ENCODE measurements around the gene POLE3. TPM values are rescaled to one million over a fixed set of nuclear protein-coding genes. Genes with fewer than 3 reads are reported as not detected.
"Not testable (repeated sequence)": the region's sequence is repeated elsewhere in the genome, so short reads cannot be mapped to it uniquely, and the experiment has no call there.

The POLE3 gene
- total RNA-seq, 4 donors from 2014 or later, result 20.9 to 39.1 (median 27.1) TPM

DNA sequence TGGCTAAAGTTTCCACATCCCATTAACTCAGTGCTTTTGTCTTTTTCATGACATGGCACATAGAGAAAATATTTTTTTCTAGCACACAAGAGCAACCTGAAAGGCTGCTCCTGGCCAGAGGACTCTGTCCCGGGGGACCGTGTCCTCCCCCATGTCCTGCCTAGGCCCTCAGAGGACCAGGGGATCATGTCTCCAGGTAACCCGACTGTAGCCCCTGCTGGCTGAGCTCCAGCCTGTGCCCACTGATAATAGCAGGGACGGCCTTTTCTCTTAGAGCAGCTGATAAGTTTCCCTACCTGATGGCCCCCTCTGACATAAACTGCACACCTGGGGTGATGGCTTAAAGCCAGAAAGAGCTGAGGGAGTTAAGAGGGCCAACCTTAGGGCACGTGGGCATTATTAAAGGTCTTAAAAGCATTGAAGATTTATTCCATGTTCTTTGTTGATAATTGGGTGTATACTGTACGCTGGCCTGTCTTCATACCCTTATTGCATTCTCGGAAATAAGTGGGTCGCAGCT, 39.6 kb downstream of the POLE3 start:
- TF ChIP-seq, protein P1, sequence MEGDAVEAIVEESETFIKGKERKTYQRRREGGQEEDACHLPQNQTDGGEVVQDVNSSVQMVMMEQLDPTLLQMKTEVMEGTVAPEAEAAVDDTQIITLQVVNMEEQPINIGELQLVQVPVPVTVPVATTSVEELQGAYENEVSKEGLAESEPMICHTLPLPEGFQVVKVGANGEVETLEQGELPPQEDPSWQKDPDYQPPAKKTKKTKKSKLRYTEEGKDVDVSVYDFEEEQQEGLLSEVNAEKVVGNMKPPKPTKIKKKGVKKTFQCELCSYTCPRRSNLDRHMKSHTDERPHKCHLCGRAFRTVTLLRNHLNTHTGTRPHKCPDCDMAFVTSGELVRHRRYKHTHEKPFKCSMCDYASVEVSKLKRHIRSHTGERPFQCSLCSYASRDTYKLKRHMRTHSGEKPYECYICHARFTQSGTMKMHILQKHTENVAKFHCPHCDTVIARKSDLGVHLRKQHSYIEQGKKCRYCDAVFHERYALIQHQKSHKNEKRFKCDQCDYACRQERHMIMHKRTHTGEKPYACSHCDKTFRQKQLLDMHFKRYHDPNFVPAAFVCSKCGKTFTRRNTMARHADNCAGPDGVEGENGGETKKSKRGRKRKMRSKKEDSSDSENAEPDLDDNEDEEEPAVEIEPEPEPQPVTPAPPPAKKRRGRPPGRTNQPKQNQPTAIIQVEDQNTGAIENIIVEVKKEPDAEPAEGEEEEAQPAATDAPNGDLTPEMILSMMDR (IDR thresholded peaks at IDR 0.05), result no peak
- TF ChIP-seq POLR2A (IDR thresholded peaks at IDR 0.05), result no peak
- intact Hi-C loops (cut with DNase I; ENCODE audit: low total_unique reads), result no loop called here
- no peak overlapping the region for H3K4me3 ChIP-seq (ENCODE audit: low read depth, poor library complexity, severe bottlenecking)
- DNase-seq (ENCODE audit: low spot score in 2 of 2), result no peak
- 65 to 74% methylated on average over 8 of the region's 8 CpGs for WGBS, 2 donors

DNA sequence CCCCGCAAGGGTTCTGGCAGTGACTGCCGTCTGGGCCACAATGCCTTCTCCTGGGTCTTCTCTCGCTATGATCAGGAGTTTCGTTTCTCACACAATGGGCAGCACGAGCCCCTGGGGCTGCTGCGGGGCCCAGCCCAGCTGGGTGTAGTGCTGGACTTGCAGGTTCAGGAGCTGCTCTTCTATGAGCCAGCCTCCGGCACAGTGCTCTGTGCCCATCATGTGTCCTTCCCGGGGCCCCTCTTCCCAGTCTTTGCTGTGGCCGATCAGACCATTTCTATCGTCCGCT, 40.7 kb downstream of the POLE3 start:
- 81 to 87% methylated on average over 11 of the region's 11 CpGs for WGBS, 2 donors
- no peak for DNase-seq (ENCODE audit: low spot score in 2 of 2)
- intact Hi-C loops (cut with DNase I; ENCODE audit: low total_unique reads), result no loop called here
- TF ChIP-seq, protein P1 (IDR thresholded peaks at IDR 0.05), result no peak
- TF ChIP-seq POLR2A (IDR thresholded peaks at IDR 0.05), result no peak
- no peak overlapping the region for H3K4me3 ChIP-seq (ENCODE audit: low read depth, poor library complexity, severe bottlenecking)

DNA sequence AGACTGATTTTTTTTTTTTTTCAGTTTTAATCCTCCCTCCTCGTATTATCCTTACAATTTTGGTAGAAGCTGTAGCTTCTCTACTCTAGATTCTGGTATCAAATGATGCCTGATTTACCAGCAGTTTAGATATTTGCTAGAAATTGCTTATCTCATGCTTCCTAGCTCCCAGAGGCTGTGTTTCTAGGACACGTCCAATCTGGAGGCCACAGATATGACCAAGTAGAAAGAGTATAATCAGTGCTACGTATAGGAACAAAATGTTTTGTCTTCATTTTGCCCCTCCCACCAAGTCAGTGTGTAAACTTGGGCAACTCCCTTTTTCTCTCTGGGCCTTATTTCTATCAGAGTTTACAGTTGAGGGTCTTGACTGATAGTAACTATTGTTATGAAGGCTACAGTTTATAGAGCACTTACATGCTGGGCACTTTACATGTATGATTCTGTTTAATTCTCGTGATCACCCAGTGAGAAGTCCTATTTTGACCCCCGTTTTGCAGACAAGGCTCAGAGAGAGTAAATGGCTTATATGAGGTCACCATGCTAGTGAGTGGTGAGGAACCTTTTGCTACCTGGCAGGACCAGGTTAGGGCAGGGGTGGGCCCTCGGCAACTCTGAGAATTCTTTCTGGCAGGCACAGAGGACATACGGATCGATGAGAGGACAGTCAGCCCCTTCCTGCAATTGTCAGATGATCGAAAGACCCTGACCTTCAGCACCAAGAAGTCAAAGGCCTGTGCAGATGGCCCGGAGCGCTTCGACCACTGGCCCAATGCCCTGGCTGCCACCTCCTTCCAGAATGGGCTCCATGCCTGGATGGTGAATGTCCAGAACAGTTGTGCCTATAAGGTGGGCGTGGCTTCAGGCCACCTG, 41.3 kb downstream of the POLE3 start:
- TF ChIP-seq, protein P1 (IDR thresholded peaks at IDR 0.05), result no peak
- TF ChIP-seq POLR2A (IDR thresholded peaks at IDR 0.05), result no peak
- no peak for DNase-seq (ENCODE audit: low spot score in 2 of 2)
- H3K4me3 ChIP-seq (ENCODE audit: low read depth, poor library complexity, severe bottlenecking), result no peak overlapping the region
- WGBS, 2 donors, result 72 to 79% methylated on average over 13 of the region's 13 CpGs
- intact Hi-C loops (cut with DNase I; ENCODE audit: low total_unique reads), result no loop called here

DNA sequence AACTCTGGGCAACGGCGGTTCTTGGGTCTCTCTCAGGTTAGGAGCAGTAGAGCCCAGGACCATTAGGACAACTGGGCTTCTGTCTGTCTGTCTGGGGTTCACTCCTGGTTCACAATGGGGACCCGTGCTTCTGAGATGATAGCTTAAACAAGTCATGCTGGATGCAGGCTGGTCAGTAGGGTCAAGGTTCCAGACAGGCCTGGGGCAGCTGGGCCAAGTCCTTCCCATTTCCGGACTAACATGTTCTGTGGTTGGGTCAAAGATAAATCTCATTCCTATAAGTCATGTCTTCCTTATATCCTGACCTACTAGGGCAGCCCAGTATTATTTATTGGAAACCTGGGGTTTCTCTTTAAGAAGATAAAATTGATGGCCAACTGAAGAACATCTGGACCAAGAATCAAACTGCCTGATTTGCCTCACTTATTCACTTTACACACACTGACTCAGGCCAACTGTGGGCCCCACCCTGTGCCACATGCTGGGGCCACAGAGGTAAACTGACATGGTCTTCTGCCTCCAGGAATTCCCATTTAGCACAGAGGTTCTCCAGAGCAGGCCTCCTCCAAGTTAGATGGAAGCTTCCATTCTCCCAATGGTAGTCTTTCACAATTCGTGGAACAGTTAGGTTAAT, 42.0 kb downstream of the POLE3 start:
- TF ChIP-seq POLR2A (IDR thresholded peaks at IDR 0.05), result no peak
- TF ChIP-seq, protein P1 (IDR thresholded peaks at IDR 0.05), result no peak
- no peak for DNase-seq (ENCODE audit: low spot score in 2 of 2)
- intact Hi-C loops (cut with DNase I; ENCODE audit: low total_unique reads), result no loop called here
- H3K4me3 ChIP-seq (ENCODE audit: low read depth, poor library complexity, severe bottlenecking), result no peak overlapping the region
- WGBS, 2 donors, result 90 to 94% methylated on average over 5 of the region's 5 CpGs

DNA sequence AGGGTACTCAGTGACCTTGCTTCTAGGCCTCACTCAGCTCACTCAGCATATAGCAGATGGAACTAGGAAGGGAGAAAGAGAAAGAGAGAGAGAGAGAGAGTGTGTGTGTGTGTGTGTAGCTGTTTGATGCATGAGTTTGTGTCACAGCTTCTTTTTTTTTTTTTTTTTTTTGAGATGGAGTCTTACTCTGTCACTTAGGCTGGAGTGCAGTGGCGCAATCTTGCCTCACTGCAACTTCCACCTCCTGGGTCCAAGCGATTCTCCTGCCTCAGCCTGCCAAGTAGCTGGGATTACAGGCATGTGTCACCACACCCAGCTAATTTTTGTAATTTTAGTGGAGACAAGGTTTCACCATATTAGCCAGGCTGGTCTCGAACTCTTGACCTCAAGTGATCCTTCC, 44.8 kb downstream of the POLE3 start:
- 50 to 65% methylated on average over 3 of the region's 3 CpGs for WGBS, 2 donors
- H3K4me3 ChIP-seq (ENCODE audit: low read depth, poor library complexity, severe bottlenecking); DNase-seq (ENCODE audit: low spot score in 2 of 2); intact Hi-C loops (cut with DNase I; ENCODE audit: low total_unique reads): not testable (repeated sequence)

DNA sequence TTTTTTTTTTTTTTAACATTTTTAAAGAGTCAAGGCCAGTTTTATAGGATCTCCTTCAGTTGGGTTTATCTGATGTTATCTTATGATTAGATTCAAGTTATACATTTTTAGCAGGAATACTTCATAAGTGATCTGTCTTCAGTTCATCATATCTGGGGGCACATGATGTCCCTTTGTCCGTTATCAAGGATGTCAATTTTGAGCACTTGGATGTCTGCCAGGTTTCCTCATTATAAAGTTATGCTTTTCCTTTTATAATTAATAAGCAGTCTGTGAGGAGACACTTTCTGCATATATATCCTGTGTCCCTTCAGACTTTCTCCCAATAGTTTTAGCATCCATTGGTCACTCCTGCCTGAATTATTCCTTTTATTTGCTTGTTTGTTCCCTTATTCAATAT, 45.5 kb downstream of the POLE3 start:
- no peak for TF ChIP-seq POLR2A (IDR thresholded peaks at IDR 0.05)
- TF ChIP-seq, protein P1 (IDR thresholded peaks at IDR 0.05), result no peak
- intact Hi-C loops (cut with DNase I; ENCODE audit: low total_unique reads), result no loop called here
- DNase-seq (ENCODE audit: low spot score in 2 of 2), result no peak
- WGBS, 2 donors, result 58 to 59% methylated on average over 1 of the region's 1 CpG
- no peak overlapping the region for H3K4me3 ChIP-seq (ENCODE audit: low read depth, poor library complexity, severe bottlenecking)

Data from lower leg skin (tissue), 4 donors.